ENCODE measurements around the gene GRM1. TPM values are rescaled to one million over a fixed set of nuclear protein-coding genes. Genes with fewer than 3 reads are reported as not detected.

The GRM1 gene
- polyA plus RNA-seq, 3 donors, result not detected

GRCh38 chr6:146041282-146041681, 12.4 kb downstream of the GRM1 start:
- Histone ChIP-seq H3K4me3 (replicated peaks in 1 of 3; ENCODE audit: low read depth in 2 of 3, low read length in 3 of 3) (no peak overlapping the region), H3K4me1 (ENCODE audit: control insufficient read depth in 1 of 2, insufficient read depth in 2 of 2, low read length in 2 of 2) (no peaks in the 10 kb centered on the region), H3K36me3 (replicated peaks in 1 of 2; ENCODE audit: control insufficient read depth in 1 of 2, insufficient read depth in 2 of 2, low read length in 2 of 2) (no peaks in the 10 kb centered on the region), H2AFZ (ENCODE audit: insufficient read depth, low read depth, low read length, poor library complexity, severe bottlenecking) (no peak overlapping the region), H3K4me2 (replicated peaks; ENCODE audit: extremely low read depth, low read length, poor library complexity, severe bottlenecking) (no peak overlapping the region), H3K9ac (ENCODE audit: insufficient read depth, low read length, poor library complexity, severe bottlenecking) (no peak overlapping the region), H4K20me1 (ENCODE audit: insufficient read depth, low read length) (no peaks in the 10 kb centered on the region), H3K27me3 (ENCODE audit: control insufficient read depth in 2 of 2, insufficient read depth in 2 of 2, low read length in 2 of 2) (no peaks in the 10 kb centered on the region), H3K79me2 (ENCODE audit: insufficient read depth, low read length) (no peaks in the 10 kb centered on the region), H3K27ac (ENCODE audit: low read depth in 1 of 2, low read length in 2 of 2) (no peak overlapping the region), H3K9me3 (replicated peaks in 1 of 2; ENCODE audit: control insufficient read depth in 1 of 2, insufficient read depth in 1 of 2, low read length in 2 of 2) (peaks cover 3 to 25% of the 10 kb centered on the region in 2 donors)
- WGBS (ENCODE audit: insufficient coverage), result no CpG with 5 or more reads among the region's 1 CpG
- Mint-ChIP-seq H3K4me1 (no peaks in the 10 kb centered on the region), H3K27ac (no peak overlapping the region), H3K27me3 (ENCODE audit: low read depth in 3 of 3) (peaks cover 0 to 2% (median 0%) of the 10 kb centered on the region in 3 donors), H3K4me3 (no peak overlapping the region), H3K36me3 (no peaks in the 10 kb centered on the region), H3K9me3 (peaks cover 8 to 21% (median 12%) of the 10 kb centered on the region in 7 donors)
- DNase-seq, result no peak
- no peak for TF ChIP-seq CTCF (IDR thresholded peaks at IDR 0.05)
- intact Hi-C loops (cut with micrococcal nuclease), result no loop called here

GRCh38 chr6:146047371-146047770, 18.5 kb downstream of the GRM1 start:
- no peak overlapping the region for H3K9ac ChIP-seq (ENCODE audit: insufficient read depth, low read length, poor library complexity, severe bottlenecking)
- TF ChIP-seq CTCF (IDR thresholded peaks at IDR 0.05), result no peak
- H3K36me3 ChIP-seq (replicated peaks in 1 of 2; ENCODE audit: control insufficient read depth in 1 of 2, insufficient read depth in 2 of 2, low read length in 2 of 2), result no peaks in the 10 kb centered on the region
- no peak overlapping the region for H2AFZ ChIP-seq (ENCODE audit: insufficient read depth, low read depth, low read length, poor library complexity, severe bottlenecking)
- intact Hi-C loops (cut with micrococcal nuclease), result no loop called here
- Mint-ChIP-seq H3K27me3 (ENCODE audit: low read depth in 3 of 3) (peaks cover 0 to 2% (median 2%) of the 10 kb centered on the region in 3 donors), H3K4me3 (no peak overlapping the region), H3K9me3 (peaks cover 0 to 3% (median 0%) of the 10 kb centered on the region in 7 donors), H3K36me3 (no peaks in the 10 kb centered on the region), H3K27ac (no peak overlapping the region), H3K4me1 (no peaks in the 10 kb centered on the region)
- H3K4me2 ChIP-seq (replicated peaks; ENCODE audit: extremely low read depth, low read length, poor library complexity, severe bottlenecking), result no peak overlapping the region
- no peaks in the 10 kb centered on the region for H3K4me1 ChIP-seq (ENCODE audit: control insufficient read depth in 1 of 2, insufficient read depth in 2 of 2, low read length in 2 of 2)
- H4K20me1 ChIP-seq (ENCODE audit: insufficient read depth, low read length), result no peaks in the 10 kb centered on the region
- no peak overlapping the region for H3K27ac ChIP-seq (ENCODE audit: low read depth in 1 of 2, low read length in 2 of 2)
- DNase-seq, result no peak
- no peaks in the 10 kb centered on the region for H3K79me2 ChIP-seq (ENCODE audit: insufficient read depth, low read length)
- WGBS (ENCODE audit: insufficient coverage), result 96% methylated on average over 1 of the region's 2 CpGs
- H3K4me3 ChIP-seq (replicated peaks in 1 of 3; ENCODE audit: low read depth in 2 of 3, low read length in 3 of 3), result no peak overlapping the region
- peaks cover 0 to under 1% of the 10 kb centered on the region in 2 donors for H3K9me3 ChIP-seq (replicated peaks in 1 of 2; ENCODE audit: control insufficient read depth in 1 of 2, insufficient read depth in 1 of 2, low read length in 2 of 2)
- H3K27me3 ChIP-seq (ENCODE audit: control insufficient read depth in 2 of 2, insufficient read depth in 2 of 2, low read length in 2 of 2), result no peaks in the 10 kb centered on the region

All from CD14-positive monocyte (primary cell).